ENCODE data around the gene PGP. TPM values are rescaled to one million over a fixed set of nuclear protein-coding genes. Genes with fewer than 3 reads are reported as not detected.

PGP gene
- total and polyA plus RNA-seq, 10 of the 15 experiments (the other 5 are each of a cell fraction or from before 2014, with no cell fraction given): 0.42 to 28.0 (median 12.1) TPM

- Histone ChIP-seq H3K27ac (ENCODE audit: control insufficient read depth, insufficient read depth) (no peak overlapping the region), H3K9ac (ENCODE audit: control insufficient read depth, insufficient read depth, low read length) (no peak overlapping the region), H4K20me1 (ENCODE audit: control insufficient read depth, insufficient read depth) (no peaks in the 10 kb centered on the region), H3K36me3 (ENCODE audit: control insufficient read depth in 2 of 2, insufficient read depth in 2 of 2, low read length in 1 of 2) (no peaks in the 10 kb centered on the region), H3K27me3 (replicated peaks in 1 of 2; ENCODE audit: control insufficient read depth in 2 of 2, insufficient read depth in 2 of 2, low read length in 1 of 2) (peaks cover 12 to 15% of the 10 kb centered on the region in 2 experiments), H3K4me1 (ENCODE audit: control insufficient read depth, insufficient read depth, low read length) (no peaks in the 10 kb centered on the region; the same call in 1 of the 2 replicates), H3K9me3 (replicated peaks; ENCODE audit: control insufficient read depth, insufficient read depth, low read length) (no peaks in the 10 kb centered on the region), H3K4me2 (ENCODE audit: control insufficient read depth, insufficient read depth) (no peak overlapping the region), H2AFZ (ENCODE audit: control insufficient read depth, low read depth, low read length) (no peak overlapping the region), H3K4me3 (no peak overlapping the region), H3K79me2 (ENCODE audit: control insufficient read depth, insufficient read depth, low read length) (no peaks in the 10 kb centered on the region)
- RAD21 ChIA-PET (ENCODE audit: unreplicated experiment): interaction anchor here (1.0 to 1.5 kb wide), 3 partner anchors 57 to 307 kb away, joined by 4 to 11 read pairs (median 10); partner anchors contain the start of gene ECI1
- ATAC-seq: no peak; the same call in 2 of the 3 replicates
- BruUV-seq (replicated peaks): no TSS peak
- FAIRE-seq: no peak
- in situ Hi-C loops (cut with MboI) (no loop called here), intact Hi-C loops (cut with micrococcal nuclease; ENCODE audit: unreplicated experiment) (loop anchor here (2.0 kb wide), 1 partner anchor 307 kb away; no protein-coding TSS in a partner anchor)
- SMC1A ChIA-PET (ENCODE audit: uncharacterized antibody, unreplicated experiment): no interaction called here
- POLR2A ChIA-PET: interaction anchor here (0.6 kb wide), 1 partner anchor 212 kb away, joined by 8 read pairs; no protein-coding TSS in a partner anchor
- DNase-seq (ENCODE audit: low read depth, low spot score): no peak
- WGBS (ENCODE audit: insufficient coverage, insufficient replicate concordance, low lambda C conversion rate, missing lambda C conversion rate): 39% methylated on average over 16 of the region's 16 CpGs
- CTCF ChIA-PET: interaction anchor here (0.5 to 2.0 kb wide), 9 partner anchors 17 to 313 kb away, joined by 3 to 10 read pairs (median 3); partner anchors contain the start of genes ECI1 and PGP
- TF ChIP-seq STAT1 (conservative IDR thresholded peaks at IDR 0.05) (no peak), SKIL (IDR thresholded peaks at IDR 0.05; ENCODE audit: low read depth, poor library complexity, severe bottlenecking) (no peak), BRCA1 (IDR thresholded peaks at IDR 0.05; ENCODE audit: low read depth, low read length) (no peak), ZNF384 (IDR thresholded peaks at IDR 0.05; ENCODE audit: borderline replicate concordance, low read depth, low read length) (no peak), MTA3 (IDR thresholded peaks at IDR 0.05; ENCODE audit: borderline replicate concordance, low read length) (no peak), ELK1 (IDR thresholded peaks at IDR 0.05; ENCODE audit: low read depth, low read length) (no peak), BCL11A (IDR thresholded peaks at IDR 0.05; ENCODE audit: low read depth, low read length) (no peak)
- TF ChIP-seq, protein P1, sequence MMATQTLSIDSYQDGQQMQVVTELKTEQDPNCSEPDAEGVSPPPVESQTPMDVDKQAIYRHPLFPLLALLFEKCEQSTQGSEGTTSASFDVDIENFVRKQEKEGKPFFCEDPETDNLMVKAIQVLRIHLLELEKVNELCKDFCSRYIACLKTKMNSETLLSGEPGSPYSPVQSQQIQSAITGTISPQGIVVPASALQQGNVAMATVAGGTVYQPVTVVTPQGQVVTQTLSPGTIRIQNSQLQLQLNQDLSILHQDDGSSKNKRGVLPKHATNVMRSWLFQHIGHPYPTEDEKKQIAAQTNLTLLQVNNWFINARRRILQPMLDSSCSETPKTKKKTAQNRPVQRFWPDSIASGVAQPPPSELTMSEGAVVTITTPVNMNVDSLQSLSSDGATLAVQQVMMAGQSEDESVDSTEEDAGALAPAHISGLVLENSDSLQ (IDR thresholded peaks at IDR 0.05): no peak
These were observed 20.3 kb downstream of the PGP start for GRCh38 chr16:2194166-2194834.
